Keratinocyte (primary cell): ENCODE results near the gene PITPNC1. TPM values are rescaled to one million over a fixed set of nuclear protein-coding genes. Genes with fewer than 3 reads are reported as not detected.

Experiments used
- DNase-seq: peaks from one replicate; pipeline ENCODE4 v3.0.0-alpha.2; 2011; ENCODE audit warnings: low read depth, missing footprints, low spot score
- FAIRE-seq: peaks from 2 replicates; lab custom pipeline; 2011; peaks lifted over from hg19 to GRCh38; lab: Jason Lieb, UNC
- H2AFZ ChIP-seq: 2 replicates; pipeline ENCODE4 v1.6.0; 2012; ENCODE audit warnings: low read length, control low read depth, inconsistent platforms; ENCODE audit not compliant: control insufficient read depth
- H3K27ac ChIP-seq: 2 replicates; pipeline ENCODE4 v1.5.1; 2011; ENCODE audit warnings: low read length; ENCODE audit not compliant: control insufficient read depth, insufficient read depth
- H3K27me3 ChIP-seq: 3 replicates; pipeline ENCODE4 v1.6.0; 2011; ENCODE audit warnings: low read length; ENCODE audit not compliant: control insufficient read depth, insufficient read depth; ENCODE audit errors: extremely low read depth
- H3K36me3 ChIP-seq, 2 experiments: 2 replicates in 1 of 2; 3 replicates in 1 of 2; pipeline ENCODE4 v1.5.1; 2011; ENCODE audit warnings: low read length in 2 of 2, mild to moderate bottlenecking in 1 of 2; ENCODE audit not compliant: control insufficient read depth in 2 of 2, insufficient read depth in 2 of 2; ENCODE audit errors: extremely low read depth in 1 of 2
- H3K4me1 ChIP-seq: 3 replicates; pipeline ENCODE4 v1.5.1; 2011; ENCODE audit warnings: low read length; ENCODE audit not compliant: control insufficient read depth, insufficient read depth; ENCODE audit errors: extremely low read depth
- H3K4me2 ChIP-seq: 3 replicates; pipeline ENCODE4 v1.6.0; 2011; ENCODE audit warnings: low read depth, low read length; ENCODE audit not compliant: control insufficient read depth, insufficient read depth; ENCODE audit errors: extremely low read depth
- H3K4me3 ChIP-seq, 3 experiments: fragments of 200-600 bp in 1 of 3; sonication (generic) in 1 of 3; 2 replicates in 2 of 3; 3 replicates in 1 of 3; pipeline ENCODE4 v1.5.1; 2011 to 2016; ENCODE audit warnings: low read length in 3 of 3, mild to moderate bottlenecking in 3 of 3, control low read depth in 2 of 3, inconsistent platforms in 1 of 3, low read depth in 1 of 3, mixed read lengths in 1 of 3, mixed run types in 1 of 3, moderate library complexity in 1 of 3; ENCODE audit not compliant: control insufficient read depth in 2 of 3, insufficient read depth in 2 of 3; ENCODE audit errors: extremely low read depth in 1 of 3
- H3K79me2 ChIP-seq: 2 replicates; pipeline ENCODE4 v1.6.0; 2012; ENCODE audit warnings: low read length; ENCODE audit not compliant: control insufficient read depth, insufficient read depth
- H3K9ac ChIP-seq: 3 replicates; pipeline ENCODE4 v1.6.0; 2011; ENCODE audit warnings: low read length; ENCODE audit not compliant: control insufficient read depth, insufficient read depth; ENCODE audit errors: extremely low read depth
- H3K9me1 ChIP-seq: 3 replicates; pipeline ENCODE4 v1.6.0; 2011; ENCODE audit warnings: low read length; ENCODE audit not compliant: control insufficient read depth, insufficient read depth; ENCODE audit errors: extremely low read depth
- H3K9me3 ChIP-seq: 2 replicates; pipeline ENCODE4 v1.5.1; 2012; ENCODE audit warnings: low read depth, low read length; ENCODE audit not compliant: control insufficient read depth
- H4K20me1 ChIP-seq: 3 replicates; pipeline ENCODE4 v1.6.0; 2011; ENCODE audit warnings: low read length; ENCODE audit not compliant: control insufficient read depth, insufficient read depth; ENCODE audit errors: extremely low read depth
- CTCF ChIP-seq, 3 experiments: IDR thresholded peaks in 1 of 3; conservative IDR thresholded peaks in 1 of 3; optimal IDR thresholded peaks in 1 of 3; 2 replicates in 2 of 3; 3 replicates in 1 of 3; pipeline versions ENCODE3 to v1.5.1; 2011; ENCODE audit warnings: low read length in 3 of 3, mild to moderate bottlenecking in 3 of 3, moderate library complexity in 2 of 3, control low read depth in 1 of 3, inconsistent platforms in 1 of 3; ENCODE audit not compliant: insufficient read depth in 2 of 3; ENCODE audit errors: extremely low read depth in 1 of 3
- EZH2 ChIP-seq: IDR thresholded peaks from one replicate; pipeline ENCODE4 v1.6.1; 2012; ENCODE audit warnings: inconsistent platforms, mild to moderate bottlenecking, low read length, moderate library complexity
- dilution Hi-C: fragments of 300-500 bp; cut with MboI; formaldehyde crosslinking; loops from one replicate; pipeline ENCODE4 v1.7.0; 2020; ENCODE audit warnings: low sequenced_read_pairs; ENCODE audit not compliant: extremely low pct_ligation_motif_present
- polyA plus RNA-seq, 5 experiments: library from polyadenylated mRNA; depleted of rRNA in 3 of 5; stranded (reverse) in 3 of 5; stranded (forward) in 1 of 5; unstranded in 1 of 5; fragments of >200 nt; gene quantifications; 1 replicate in 1 of 5; 2 replicates in 3 of 5; 3 replicates in 1 of 5; pipeline versions ENCODE4 v1.2.1 to v1.2.3, GENCODE V29; 2011 to 2012; ENCODE audit warnings: missing spikeins in 2 of 5, low read depth in 1 of 5, low replicate concordance in 1 of 5

PITPNC1 gene
- polyA plus RNA-seq, 1 donor (not counting 4 experiments of a cell fraction or from before 2014, with no cell fraction given): 24.8 TPM

- Histone ChIP-seq H3K4me2 (no peak overlapping the region), H4K20me1 (no peaks in the 10 kb centered on the region), H3K79me2 (no peaks in the 10 kb centered on the region), H3K27me3 (no peaks in the 10 kb centered on the region), H2AFZ (no peak overlapping the region), H3K9me1 (no peaks in the 10 kb centered on the region), H3K4me3 (no peak overlapping the region), H3K36me3 (peaks cover 2% of the 10 kb centered on the region in 2 experiments), H3K9ac (no peak overlapping the region), H3K4me1 (no peaks in the 10 kb centered on the region), H3K9me3 (no peaks in the 10 kb centered on the region), H3K27ac (no peak overlapping the region)
- dilution Hi-C loops: no loop called here
- TF ChIP-seq EZH2: no peak
- no peak for TF ChIP-seq CTCF (optimal IDR thresholded peaks at IDR 0.05 in 1 of 3, IDR thresholded peaks at IDR 0.05 in 1 of 3, conservative IDR thresholded peaks at IDR 0.05 in 1 of 3; ENCODE audit: extremely low read depth in 1 of 3, insufficient read depth in 2 of 3, low read length in 3 of 3)
- no peak for FAIRE-seq
- no peak for DNase-seq
Observed at GRCh38 chr17:67544364-67544955, 167.4 kb downstream of the PITPNC1 start.

GRCh38 chr17:67546578-67547527 lies 169.8 kb downstream of the PITPNC1 start:
- Histone ChIP-seq H3K4me1 (no peaks in the 10 kb centered on the region), H3K9me3 (no peaks in the 10 kb centered on the region), H3K36me3 (peaks cover 0 to 5% of the 10 kb centered on the region in 2 experiments), H3K9ac (no peak overlapping the region), H3K27me3 (no peaks in the 10 kb centered on the region), H3K79me2 (no peaks in the 10 kb centered on the region), H3K9me1 (no peaks in the 10 kb centered on the region), H3K4me2 (no peak overlapping the region), H2AFZ (no peak overlapping the region), H3K4me3 (no peak overlapping the region), H3K27ac (no peak overlapping the region), H4K20me1 (no peaks in the 10 kb centered on the region)
- FAIRE-seq (no peak), DNase-seq (no peak)
- TF ChIP-seq CTCF (optimal IDR thresholded peaks at IDR 0.05 in 1 of 3, IDR thresholded peaks at IDR 0.05 in 1 of 3, conservative IDR thresholded peaks at IDR 0.05 in 1 of 3; ENCODE audit: extremely low read depth in 1 of 3, insufficient read depth in 2 of 3, low read length in 3 of 3): no peak
- TF ChIP-seq EZH2: no peak
- dilution Hi-C loops: no loop called here
